GM19467 (cell line): ENCODE measurements around the gene NDC80.
"Not testable (repeated sequence)": the region's sequence is repeated elsewhere in the genome, so short reads cannot be mapped to it uniquely, and the experiment has no call there.

Experiments used
- ATAC-seq: cut with Tn5 transposase; IDR thresholded peaks from one replicate; pipeline ENCODE4 v1.9.1; 2021; ENCODE audit warnings: mild to moderate bottlenecking, moderate library complexity; ENCODE audit not compliant: unreplicated experiment

NDC80 gene

DNA sequence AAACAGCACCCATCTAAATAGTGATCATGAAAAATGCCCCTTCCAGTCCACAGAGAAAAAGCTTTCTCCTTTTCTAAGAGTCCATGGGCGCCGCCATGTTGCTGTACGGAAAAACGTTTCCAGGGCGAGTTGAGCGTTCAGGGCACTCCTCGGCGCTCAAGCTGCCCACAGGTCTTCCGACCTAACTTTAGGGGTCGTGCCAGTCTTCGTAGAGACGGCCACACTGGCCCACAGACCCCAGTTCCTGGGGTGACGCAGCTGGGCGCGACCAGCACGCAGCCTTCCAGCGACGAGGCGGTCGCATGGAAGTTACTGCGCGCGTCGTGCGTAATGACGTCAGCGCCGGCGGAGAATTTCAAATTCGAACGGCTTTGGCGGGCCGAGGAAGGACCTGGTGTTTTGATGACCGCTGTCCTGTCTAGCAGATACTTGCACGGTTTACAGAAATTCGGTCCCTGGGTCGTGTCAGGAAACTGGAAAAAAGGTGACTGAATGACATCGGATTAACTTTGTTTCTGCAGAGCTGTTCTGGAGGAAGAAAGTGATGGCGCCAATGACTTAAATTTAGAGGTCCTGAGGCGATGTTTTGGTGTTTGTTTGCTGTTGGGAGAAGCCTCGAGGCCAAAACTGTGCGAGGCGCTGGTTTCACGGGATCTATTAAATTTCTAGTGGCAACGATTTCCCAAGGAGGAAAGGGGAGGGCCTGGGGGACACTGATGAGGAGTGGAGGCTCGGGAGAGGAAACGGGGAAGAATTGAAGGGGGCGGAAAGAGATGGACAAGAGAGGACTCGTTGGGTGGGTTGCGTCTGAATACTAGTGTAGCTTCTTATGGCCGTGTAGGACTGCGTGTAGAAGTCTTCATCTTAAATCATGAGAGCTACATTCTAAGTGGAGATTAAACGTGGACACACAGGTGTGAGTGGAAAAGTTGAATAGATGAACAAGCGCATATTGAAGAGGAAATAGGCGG is at the start of gene NDC80, which contains the start of gene METTL4:
NDC80 (plus strand) TSS at position 358 of the 971 bp plus-strand sequence. CDS start 1,429 bp downstream, outside the sequence.
METTL4 (minus strand) TSS at position 306 of the 971 bp plus-strand sequence. CDS start 4,289 bp downstream, outside the sequence.
- ATAC-seq: peak; percentile 77

DNA sequence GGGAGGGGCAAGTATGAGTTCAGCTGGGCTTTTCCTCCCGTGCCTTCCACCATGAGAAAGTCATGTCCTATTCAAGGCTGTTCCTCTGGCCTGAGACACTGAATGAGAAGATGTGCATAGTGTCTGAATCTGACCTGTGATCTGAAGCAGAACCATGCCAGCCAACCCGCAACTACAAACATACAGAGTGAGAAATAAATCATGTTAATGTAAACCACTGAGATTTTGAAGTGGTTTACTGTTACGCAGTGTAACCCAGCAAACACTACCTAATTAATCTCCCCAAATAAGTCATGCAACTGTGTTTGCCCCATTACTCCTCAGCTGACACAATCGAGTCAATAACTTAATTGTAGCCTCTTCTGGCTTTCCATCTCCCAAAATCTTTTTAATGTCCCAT is 49.2 kb upstream of the NDC80 start:
- ATAC-seq: no peak

DNA sequence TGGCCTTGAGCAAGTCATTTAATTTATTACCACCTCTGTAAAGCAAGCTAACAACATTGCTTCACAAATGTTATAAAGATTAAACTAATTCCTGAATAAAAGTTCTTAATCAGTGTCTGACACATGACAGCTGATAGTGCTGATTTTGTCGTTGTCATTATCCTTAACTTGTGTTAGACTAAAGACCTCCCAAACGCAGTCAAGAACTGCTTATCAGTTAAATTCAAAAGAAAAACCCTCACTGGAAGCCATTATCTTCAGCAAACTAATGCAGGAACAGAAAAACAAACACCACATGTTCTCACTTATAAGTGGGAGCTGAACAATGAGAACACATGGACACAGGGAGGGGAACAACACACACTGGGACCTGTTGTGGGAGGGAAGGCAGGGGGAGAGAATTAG is 46.6 kb upstream of the NDC80 start:
- not testable (repeated sequence) for ATAC-seq

DNA sequence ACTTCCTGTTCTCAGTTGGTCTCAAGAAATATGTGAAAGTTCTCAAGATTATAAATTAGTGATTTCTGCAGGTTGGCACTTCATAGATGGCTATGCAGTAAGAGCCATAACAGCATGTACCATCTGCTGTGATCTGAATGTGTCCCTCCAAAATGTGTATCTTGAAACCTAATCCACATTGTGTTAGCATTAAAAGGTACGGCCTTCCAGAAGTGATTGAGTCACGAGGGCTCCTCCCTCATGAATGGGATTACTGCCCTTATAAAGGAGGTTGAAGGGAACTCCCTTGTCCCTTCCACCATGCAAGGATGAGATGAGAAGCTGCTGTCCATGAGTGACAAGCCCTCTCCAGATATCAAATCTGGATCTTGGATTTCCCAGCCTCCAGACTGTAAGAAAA is 45.0 kb upstream of the NDC80 start:
- no peak for ATAC-seq

DNA sequence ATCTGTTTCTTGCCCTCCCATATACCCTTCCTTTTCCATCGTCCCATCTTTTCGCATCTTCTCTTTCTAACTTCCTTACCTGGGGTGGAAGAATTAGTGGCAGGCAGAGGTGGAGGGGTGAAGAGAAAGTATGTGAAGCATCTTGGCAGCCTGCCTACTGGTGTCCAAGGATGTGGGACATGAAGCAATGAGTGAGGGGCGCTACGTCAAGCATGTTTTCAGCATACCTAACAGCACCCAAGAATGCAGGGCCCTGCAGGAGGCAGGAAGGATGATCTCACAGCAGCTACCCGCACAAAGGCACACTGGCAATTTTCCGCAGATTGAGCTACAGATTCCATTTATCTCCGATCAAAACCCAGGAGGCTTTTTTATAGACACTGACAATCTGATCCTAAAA is 42.2 kb upstream of the NDC80 start:
- no peak for ATAC-seq

DNA sequence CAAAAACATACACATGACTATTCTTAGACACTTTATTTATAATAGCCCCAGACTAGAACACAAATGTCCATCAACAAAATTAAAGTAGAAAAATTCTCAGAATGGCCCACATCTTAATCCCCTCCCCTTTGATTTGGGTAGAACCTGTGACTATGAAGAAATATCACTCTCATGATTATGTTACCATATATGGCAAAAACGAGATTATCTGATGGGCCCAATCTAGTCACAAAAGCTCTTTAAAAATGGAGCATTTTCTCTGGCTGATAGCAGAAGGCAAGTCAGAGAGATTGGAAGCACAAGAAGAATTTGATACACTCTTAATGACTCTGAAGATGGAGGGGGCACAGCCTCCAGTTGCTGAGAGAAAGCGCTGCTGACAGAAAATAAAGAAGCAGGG is 39.6 kb upstream of the NDC80 start:
- no peak for ATAC-seq

DNA sequence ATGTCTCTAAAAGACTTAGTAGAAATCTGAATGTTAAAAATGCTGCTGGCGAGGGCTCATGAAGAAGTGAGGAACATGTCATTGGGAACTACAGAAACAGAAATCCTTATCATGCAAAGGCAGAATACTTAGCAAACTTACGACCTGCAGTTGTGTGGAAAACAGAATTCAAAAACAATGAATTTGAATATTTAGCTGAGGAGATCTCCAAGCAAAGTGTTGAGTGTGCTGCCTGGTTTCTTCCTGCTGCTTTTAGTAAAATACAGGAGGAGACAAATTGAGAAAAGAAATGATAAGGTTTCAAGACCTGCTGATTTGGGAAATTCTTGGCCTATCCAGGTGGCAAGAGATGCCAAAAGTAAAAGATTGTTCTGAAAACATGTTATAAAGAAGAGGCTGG is 38.6 kb upstream of the NDC80 start:
- ATAC-seq: no peak

DNA sequence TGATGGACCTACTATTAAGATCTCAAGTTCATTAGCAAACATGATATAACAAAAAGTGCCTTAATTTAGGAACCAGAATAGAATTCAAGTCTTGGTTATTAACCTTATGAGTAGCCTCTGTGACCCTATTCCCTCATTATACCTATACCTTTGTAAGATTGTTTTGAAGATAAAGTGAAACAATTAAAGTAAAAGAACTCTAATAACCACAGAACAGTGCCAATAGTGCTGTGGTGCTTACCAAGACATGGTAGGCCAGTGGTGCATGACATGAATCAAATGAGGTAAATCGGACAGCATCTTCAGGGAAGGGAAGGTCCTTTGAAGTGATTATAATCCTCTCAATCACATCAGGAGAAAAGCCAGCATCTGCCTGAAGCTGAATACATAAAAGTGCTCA is 36.5 kb upstream of the NDC80 start:
- peak; percentile 53 for ATAC-seq

DNA sequence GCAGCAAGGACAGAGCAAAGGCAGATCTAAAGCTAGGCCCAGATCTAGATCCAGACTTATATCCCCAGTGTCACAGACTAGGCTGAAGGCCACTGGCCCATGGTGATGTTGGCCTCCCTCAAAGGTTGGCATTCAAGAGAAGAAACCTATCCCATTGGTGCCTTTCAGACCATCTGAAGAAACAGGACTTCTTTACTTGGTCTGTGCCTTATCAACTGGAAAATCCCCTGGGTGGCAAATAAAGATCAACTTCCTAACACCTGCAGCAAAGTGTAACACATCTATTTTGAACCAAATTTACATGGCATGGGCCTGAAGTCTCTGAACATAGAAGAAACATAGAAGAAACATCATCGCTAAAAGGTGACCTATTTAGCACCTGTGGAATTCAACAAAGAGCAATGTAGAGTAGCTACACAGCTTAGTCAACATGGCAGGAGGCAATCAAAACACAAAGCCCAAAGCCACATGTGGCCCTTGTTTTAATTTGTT is 35.9 kb upstream of the NDC80 start:
- peak; percentile 35 for ATAC-seq

DNA sequence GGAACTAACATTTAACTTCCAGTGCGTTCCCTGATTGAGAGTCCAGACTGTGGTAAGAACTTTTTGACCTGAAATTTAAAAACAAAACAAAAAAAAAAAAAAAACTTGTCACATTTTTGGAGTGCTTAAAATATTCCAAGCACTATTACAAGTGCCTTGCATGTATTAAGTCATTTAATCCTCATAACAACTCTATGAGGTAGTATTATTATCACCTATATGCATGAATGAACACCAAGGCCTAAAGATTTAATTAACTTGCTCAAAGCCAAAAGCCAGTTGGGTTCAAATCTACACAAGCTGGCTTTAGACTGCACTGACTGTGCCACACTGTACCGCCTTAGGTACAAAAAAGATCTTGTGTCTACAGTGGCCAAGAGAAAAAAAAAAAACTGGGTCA is 35.3 kb upstream of the NDC80 start:
- no peak for ATAC-seq

DNA sequence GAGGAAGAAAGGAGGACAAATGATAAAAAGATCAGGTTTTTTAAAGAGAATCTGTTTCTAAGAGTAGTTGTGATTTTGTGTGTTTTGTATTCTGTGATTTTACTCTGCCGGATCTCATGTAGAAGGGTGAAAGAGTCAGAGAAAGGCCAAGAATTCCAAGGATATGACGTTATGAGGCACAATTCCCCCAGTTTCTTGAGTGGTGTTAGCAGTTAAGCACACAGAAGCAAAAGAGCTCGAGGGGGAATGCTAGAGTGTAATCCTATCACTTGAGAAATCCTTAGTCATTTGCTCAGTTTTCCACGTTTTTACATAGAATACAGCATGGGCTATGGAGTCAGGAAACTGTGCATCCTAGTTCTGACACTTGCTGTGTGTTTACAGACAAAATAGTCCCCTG is 34.9 kb upstream of the NDC80 start:
- ATAC-seq: no peak

DNA sequence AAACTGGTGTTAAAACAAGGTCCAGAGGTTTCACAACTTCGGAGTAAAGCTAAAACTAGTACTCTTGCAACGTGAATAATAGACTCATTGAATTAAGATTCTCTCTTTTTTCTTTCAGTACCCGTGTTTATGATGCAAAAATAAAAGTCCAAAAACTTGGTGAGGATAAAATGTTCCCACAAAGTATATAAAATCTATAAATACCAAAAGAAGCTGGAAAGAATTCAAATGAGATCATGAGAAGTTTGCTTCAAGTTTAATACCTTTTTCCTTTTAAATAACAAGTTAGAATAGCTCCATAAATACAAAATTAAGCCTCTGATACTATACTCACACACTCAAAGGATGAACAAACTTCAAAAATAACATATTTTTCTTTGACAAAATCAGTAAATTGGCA is 34.1 kb upstream of the NDC80 start:
- ATAC-seq: no peak

DNA sequence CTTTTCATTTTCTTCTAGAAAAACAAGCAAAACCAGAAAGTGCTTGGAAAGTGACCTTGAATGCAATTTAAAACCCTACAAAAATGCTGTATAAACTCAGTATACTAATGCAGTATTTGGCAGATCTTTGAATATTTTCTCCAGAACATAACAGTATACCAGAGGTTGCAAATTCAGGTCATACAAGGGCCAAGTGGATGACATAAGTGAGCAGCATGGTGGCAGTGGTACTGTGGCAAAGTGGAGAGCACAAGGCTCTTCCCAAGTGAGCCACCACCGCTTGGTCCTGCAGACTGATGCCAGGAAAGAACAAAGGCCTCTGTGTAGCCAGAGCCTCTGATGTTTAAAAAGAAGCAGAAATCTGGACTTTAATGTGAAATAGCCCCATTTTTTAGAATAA is 33.1 kb upstream of the NDC80 start:
- no peak for ATAC-seq

DNA sequence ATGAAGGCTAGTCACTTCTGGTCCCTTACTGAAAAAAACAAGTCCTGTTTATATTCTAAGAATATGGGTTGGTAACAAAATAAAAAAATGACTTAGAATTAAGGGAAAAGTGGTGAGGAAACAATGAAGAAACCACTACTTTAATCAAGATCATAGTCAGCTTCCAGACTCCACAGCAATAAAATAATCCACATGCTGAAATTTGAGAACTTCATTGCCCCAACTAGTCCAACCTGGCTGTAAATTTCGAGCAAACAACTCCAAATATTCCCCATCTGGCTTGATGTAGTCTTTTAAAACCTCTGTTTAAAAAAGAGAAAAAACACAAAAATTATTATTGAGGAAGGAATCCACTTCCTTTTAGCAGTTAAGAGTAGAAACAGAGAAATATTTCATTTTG is 32.5 kb upstream of the NDC80 start:
- no peak for ATAC-seq

DNA sequence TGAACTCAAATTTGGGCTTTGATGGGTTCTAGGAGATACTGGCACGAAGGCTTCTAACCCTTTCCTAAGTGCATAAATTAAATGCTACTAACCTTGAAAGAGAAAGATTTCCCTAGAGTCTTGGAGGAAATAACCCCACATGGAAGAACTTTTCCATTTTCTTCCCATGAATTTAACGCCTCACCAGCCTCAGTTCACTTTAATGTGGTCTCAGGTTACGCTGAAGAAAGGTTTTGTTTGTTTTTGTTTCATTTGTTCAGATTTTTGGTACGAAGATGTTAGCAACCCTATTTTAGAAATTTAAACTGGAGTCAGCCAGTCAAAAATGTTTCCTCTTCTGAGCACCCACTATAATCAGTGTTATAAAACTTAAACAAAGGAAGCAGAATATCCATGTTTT is 30.8 kb upstream of the NDC80 start:
- ATAC-seq: no peak

DNA sequence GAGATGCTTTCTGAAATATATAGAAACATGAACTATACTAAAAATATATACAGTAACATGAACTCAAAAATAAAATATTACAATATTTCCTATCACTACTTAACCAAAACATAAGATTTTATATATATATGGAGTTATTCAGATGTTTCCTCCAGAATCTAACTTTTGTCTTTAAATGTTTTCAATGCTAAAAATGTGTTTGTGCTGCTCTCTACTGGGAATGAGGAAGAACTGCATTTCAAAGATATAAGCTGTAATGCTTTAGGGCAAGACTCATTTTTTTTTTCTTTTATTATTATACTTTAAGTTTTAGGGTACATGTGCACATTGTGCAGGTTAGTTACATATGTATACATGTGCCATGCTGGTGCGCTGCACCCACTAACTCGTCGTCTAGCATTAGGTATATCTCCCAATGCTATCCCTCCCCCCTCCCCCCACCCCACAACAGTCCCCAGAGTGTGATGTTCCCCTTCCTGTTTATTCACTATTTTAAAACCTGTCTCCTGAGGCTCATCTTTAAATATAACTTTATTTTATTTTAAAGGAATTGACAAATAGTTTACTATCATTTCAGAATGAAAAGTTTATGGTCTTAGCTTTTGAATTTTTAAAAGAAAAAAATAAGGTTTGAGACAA is 29.3 kb upstream of the NDC80 start:
- not testable (repeated sequence) for ATAC-seq

DNA sequence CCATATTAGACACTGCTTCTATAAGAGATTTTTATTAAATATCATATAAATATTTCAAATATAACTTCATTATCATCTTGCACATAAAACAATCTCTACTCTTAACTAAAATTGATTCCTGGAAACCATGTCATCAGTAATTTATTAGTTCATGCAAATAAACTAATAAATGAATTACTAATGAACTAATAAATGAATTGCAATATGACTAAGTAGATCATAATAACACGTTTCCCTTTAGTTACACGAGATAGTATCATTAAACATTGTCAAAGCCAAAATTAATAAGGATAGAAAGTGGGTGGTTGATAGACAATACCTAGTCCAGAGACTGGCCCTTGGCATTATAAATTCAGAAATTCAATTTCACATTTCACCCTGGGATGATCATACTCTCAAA is 26.2 kb upstream of the NDC80 start:
- no peak for ATAC-seq

DNA sequence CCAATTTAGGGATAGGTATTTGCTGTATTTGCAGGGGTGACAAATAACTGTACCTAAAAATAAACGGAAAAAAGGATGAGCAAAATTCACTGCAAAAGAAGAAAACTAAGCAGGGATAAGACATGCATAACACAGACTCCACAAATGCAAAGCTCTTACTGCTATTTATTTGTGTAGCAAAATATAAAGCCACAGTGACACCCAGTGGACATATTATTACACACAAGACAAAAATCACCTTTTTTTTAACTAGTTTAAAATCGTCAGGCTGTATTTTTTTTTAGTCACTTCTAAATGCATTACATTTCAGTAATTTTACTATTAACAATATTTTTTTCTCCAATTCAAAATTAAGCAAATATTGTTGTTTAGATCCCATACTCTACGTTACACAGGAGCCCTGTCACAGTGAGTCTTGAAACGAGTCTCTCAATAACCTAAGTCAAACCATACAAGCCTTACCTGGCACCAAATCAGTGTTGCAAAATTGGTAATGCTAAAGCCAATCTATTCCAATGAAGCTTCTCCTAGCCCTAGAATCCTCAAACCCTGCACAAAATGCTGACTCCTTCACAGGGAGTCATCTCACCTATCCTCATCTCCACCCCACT is 23.8 kb upstream of the NDC80 start:
- no peak for ATAC-seq

DNA sequence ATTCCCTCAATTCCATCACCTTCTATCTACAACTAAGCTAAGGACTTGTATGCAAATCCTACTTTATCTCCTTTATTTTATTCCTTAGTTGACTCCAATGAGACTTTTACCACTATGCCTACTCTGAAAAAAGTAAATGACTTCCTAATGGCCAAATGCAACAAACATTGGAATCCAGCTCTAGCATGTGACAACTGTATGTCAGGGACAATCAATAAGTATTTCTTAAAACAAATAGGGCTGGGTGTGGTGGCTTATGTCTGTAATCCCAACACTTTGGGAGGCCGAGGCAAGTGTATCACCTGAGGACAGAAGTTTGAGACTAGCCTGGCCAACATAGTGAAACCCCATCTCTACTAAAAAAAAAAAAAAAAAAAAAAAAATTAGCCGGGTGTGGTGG is 21.9 kb upstream of the NDC80 start:
- no peak for ATAC-seq

DNA sequence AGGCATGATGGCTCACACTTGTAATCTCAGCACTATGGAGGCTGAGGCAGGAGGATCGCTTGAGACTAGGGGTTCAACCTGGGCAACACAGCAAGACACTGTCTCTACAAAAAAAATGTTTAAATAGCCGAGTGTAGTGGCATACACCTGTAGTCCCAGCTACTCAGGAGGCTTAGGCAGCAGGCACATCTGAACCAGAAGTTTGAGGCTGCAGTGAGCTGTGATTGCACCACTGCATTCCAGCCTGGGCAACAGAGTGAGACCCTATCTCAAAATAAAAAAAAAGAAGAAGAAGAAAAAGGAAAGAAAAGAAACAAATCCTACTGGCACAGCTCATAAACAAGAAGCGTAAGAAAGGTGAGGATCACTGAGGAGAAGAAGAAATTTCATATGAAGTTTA is 19.9 kb upstream of the NDC80 start:
- no peak for ATAC-seq

DNA sequence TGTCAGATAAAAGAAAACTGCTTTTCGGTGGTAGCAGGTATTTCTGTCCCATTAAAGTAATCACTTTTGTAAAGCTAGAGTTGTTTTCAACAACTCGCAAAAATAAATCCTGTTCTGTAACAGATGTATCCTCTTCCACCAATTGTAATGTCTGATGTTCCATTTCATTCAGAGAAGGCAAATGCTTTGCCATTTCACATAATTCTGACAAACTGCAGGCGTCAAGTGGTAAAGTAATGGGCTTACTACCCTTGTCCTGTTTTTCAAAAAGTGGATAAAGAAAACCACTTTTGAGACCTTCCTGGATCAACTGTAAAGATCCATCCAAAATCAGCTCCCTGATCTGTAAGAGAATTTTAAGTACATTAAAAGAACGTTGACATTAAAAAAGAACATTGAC is 16.7 kb upstream of the NDC80 start:
- ATAC-seq: no peak

DNA sequence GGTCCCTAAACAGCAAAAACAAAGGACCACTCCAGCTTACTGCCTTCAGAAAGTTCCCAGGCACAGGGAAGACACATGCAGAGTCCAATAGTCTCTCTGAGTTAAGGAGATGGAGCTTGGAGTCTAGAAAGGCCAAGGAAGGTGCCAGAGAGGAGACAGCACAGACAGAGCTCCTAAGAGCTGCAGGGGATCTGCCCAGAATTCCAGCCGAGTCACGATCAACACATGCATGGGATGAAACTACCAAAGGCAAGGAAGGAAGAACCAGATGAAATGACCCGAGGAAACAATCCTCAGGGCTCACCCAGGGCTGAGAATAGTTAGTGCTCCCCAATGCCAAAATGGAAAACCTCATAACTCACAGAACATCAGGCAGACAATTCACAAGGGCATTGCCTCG is 15.5 kb upstream of the NDC80 start:
- ATAC-seq: no peak
